CD4-positive, alpha-beta T cell treated with Interferon alpha-2 for 1 hour (primary cell): ENCODE results near the gene TRIP13.

Source experiments
- DNase-seq, 2 donors: peaks; one replicate each; pipeline ENCODE4 v3.0.0-alpha.2; 2020 to 2022

TRIP13 gene

DNA sequence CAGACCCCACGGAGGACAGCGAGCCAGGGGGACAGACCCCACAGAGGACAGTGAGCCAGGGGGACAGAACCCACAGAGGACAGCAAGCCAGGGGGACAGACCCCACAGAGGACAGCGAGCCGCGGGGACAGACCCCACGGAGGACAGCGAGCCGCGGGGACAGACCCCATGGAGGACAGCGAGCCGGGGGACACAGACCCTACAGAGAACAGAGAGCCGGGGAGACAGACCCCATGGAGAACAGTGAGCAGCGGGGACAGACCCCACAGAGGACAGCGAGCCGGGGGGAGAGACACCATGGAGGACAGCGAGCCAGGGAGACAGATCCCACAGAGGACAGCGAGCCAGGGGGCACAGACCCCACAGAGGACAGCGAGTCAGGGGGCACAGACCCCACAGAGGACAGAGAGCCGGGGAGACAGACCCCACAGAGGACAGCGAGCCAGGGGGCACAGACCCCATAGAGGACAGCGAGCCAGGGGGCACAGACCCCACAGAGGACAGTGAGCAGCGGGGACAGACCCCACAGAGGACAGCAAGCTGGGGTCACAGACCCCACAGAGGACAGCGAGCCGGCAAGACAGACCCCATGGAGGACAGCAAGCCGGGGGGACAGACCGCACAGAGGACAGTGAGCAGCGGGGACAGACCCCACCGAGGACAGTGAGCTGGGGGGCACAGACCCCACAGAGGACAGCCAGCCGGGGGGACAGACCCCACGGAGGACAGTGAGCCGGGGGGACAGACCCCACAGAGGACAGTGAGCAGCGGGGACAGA, 37.5 kb upstream of the TRIP13 start:
- no peak for DNase-seq

DNA sequence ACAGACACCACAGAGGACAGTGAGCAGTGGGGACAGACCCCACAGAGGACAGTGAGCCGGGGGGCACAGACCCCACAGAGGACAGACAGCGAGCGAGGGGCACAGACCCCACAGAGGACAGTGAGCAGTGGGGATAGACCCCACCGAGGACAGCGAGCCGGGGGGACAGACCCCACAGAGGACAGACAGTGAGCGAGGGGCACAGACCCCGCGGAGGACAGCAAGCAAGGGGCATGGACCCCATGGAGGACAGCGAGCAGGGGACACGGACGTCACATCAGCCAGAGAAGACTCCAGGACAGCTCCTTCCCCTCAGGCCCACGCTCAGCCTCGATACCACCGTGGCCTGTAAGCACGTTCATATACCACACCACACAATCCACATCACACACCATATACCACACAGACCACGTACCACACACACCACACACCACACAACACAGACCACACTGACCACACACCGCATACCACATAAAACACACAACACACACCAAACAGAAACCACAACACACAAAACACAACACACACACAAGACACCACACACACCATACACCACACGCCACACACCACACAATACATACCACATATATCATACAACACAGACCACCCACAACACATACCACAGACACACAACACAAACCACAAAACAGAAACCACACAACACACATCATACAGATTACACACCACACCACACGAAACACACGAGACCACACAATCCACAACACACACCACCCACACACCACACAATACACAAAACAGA, 36.7 kb upstream of the TRIP13 start:
- DNase-seq: peak in 1 of 2 donors; percentile 16

DNA sequence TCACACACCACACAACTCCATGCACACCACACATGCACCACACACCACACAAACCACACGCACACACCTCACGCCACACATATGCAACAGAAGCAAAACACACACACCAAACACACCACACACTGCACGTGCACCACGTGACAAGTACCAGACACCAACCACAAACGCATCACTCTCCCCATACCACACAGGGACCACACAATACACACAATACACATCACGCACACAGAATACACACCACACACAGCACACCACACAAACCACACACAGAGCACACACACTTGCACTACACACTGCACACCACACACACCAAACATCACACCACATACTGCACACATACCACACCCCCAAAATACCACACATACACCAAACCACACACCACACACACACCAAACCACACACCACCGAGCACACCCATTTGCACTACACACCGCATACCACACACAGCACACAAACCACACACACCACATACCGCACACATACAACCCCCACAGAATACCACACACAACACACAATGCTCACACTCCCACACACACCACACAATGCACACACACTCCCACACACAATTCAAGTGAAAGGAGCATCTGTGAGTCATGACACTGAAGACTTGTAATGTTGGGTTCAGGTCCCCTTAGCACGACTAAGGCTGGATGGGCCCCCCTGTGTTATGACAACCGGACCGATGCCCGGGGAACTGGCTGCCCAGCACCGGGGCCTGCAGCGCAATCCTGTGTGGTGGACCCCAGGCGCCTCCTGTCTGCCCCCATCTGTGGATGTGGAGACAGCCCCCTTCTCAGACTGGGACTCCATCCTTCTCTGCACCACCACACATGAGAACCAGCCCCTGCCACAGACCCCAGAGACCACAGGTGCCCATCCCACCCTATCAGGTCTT, 35.9 kb upstream of the TRIP13 start:
- DNase-seq: peak in 1 of 2 donors; percentile 9

DNA sequence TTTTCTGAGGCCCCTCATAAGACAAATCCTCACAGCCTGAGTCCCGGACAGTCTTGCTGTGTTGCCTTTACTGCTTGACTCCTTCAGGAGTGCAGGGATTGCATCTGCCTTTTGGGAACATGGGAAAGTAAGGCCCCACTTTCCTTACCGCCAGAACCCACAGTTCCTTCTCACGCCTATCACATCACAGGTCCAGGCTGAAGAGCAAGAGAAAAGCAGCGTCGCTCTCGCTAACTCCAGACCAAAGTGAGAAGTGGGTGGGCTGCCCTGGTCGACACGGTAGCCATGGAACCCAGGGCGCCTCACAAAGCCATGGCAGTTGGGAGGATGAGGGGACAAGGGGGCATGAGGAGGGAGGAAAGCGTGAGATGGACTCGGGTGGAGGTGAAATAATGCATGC, 34.0 kb upstream of the TRIP13 start:
- no peak for DNase-seq

DNA sequence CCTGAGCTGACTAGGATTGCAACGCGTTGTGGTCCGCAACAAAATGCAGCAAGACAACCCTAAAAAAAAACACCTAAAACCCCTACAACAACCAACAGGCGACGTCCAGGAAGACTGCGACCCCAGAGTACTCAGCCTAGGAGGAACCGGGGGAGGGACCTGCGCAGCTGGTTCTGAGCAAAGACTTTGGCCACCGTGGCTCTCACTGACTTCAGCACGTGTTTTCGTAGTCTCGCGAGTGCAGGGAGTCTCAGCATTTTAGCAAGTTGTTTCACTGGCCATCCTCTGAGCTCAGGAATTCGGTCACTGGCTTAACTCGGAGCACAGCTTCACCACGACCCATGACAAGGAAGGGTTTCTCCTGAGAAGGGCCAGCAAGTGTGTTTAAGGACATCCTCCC, 33.3 kb upstream of the TRIP13 start:
- DNase-seq: no peak

DNA sequence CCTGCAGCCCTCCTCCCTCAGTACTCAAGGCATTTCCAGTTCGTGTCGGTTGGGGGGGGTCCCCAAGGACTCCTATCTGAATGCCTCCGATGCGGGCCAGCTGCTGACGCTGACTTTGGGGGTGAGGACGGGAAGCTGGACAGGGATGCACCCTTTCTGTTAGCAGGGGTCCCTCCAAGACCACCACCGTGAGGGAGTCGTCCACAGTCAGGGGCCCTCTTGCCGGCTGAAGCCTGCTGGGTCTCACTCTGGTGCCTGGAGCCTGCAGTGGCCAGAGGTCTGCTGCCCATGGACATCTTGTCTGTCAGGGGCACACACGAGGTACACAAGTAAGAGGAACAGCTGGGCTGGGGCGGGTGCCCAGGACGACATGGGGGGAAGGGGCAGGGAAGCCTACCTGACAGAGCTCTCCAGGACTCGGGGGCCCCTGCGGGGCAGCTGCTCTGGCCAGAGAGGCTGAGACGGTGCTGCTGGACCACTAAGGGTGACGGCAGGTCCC, 32.8 kb upstream of the TRIP13 start:
- no peak for DNase-seq

DNA sequence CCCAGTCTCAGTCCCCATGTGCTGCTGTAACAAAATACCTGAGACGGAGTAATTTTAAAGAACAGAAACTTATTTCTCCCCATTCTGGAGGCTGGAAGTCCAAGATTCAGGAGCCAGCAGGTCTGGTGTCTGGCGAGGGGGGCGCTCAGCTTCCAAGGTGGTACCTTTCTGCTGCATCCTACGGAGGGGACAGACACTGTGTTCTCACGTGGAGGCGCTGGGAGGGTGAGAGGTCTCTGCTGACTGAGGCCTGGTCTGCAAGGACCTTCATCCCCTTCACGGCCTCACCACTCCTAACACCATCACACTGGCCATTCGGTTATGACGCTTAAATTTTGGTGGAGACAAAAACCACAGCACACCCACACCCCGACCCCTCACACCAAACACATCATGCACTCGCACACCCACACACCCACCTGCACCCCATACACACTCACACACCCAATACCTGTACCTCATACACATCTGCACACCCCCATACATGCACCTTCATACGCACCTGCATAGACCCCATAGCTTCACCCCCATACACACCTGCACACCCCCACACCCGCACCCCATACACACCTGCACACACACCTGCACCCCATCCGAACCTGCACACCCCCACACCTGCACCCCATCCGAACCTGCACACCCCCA, 32.1 kb upstream of the TRIP13 start:
- no peak for DNase-seq

DNA sequence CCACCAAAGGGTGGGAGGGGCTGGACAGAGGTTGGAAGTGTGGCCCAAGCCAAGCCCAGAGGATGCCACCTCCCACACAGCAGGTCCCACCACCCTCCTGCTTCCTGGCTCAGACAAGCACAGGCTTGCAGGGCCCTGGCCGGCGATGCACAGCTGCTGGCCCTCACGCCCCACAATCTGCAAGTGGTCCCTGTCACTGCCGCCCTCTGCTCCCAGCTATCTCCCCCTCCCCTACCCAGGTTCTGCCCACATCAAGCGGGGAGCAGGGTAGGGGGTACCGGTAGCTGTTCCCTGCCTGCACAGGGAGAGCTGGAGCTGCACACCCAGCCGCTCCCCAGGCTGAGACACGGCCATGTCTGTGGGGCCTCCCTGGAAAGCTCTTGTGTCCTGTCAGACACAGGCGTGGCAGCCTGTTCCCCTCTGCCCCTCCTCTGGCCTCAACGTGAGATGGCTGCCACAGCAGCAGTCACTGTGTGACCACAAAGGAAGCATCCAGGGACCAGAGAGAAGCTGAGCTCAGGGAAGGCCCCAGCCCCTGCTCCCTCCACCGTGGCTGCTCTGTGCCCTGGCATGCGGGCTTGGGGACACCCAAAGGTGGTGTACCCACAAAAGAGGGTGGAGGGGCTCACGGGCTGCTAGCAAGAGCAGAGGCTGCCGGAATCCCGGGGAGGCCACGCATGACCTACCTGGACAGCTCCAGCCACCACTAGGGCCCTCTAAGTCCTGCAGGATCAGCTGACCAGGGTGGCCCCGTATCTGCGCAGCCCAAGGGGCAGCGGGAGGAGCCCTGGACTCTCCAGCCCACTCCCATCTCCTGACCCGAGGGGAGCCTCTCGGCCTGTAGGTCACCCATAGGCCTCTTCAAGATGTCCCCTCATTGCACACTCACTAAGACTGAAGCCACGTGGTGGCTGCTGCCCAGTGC, 31.0 kb upstream of the TRIP13 start:
- no peak for DNase-seq

DNA sequence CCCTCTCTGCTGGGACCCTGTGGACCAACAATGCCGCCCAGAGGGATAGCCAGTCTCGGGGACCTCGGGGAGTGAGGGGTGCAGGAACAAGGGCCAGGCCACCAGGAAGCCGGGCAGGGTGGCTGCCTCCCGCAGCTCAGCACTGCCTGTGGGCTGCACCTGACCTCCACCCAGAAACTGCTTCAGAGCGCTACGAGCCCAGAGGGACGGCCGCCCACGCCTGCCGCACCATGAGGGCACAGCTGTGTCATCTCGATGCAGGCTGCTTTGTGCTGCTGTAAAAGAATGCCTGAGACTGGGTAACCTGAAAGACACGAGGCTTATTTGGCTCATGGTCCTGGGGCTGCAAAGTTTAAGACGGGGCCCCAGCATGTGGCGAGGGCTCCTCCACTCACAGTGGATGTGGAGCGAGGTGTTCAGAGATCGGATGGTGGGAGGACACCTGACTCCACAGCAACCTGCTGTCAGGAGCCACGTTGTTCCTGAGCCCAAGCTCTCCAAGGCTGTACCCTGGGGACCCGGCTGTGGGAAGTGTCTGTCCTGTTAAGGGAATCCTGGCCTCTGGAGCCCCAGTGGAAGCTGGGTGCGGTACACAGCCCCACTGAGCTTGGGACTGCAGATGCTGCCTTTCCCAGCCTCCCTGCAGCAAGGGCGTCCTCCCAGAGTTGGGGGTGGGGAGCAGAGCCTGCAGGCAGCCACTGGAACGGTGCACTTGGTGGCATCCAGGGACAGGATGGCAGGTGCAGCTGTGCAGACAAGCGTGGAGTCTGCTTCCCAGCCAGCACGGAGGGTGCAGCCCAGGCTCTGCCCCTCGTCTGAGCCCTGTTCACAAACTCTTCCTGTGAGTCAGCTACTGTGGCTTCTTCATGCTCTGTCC, 30.1 kb upstream of the TRIP13 start:
- no peak for DNase-seq

DNA sequence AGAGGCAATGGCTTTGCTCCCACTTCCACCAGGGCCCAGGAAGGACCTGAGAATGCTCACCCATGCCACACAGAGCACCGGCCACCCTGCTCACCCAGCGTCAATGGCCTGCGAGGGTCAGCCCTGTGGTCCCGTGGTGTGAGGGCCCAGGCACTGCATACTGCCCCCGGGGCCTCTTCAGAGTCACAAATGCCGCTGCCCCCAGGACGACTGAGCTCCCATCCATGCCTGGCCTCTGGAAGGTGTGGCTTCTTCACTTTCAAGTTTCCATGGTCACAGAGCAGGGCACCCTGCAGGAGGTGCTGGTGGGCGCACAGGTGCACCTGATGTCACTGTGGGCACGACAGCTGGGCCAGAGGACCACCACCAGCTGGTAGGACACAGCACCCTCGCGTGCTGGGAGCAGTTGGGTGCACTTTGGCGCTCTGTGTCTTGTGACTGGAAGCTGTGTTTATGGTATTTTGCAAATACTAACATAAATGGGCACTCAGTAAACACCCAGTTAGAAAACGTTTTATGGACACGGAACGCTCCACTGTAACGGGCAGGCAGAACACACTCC, 29.4 kb upstream of the TRIP13 start:
- DNase-seq: no peak

DNA sequence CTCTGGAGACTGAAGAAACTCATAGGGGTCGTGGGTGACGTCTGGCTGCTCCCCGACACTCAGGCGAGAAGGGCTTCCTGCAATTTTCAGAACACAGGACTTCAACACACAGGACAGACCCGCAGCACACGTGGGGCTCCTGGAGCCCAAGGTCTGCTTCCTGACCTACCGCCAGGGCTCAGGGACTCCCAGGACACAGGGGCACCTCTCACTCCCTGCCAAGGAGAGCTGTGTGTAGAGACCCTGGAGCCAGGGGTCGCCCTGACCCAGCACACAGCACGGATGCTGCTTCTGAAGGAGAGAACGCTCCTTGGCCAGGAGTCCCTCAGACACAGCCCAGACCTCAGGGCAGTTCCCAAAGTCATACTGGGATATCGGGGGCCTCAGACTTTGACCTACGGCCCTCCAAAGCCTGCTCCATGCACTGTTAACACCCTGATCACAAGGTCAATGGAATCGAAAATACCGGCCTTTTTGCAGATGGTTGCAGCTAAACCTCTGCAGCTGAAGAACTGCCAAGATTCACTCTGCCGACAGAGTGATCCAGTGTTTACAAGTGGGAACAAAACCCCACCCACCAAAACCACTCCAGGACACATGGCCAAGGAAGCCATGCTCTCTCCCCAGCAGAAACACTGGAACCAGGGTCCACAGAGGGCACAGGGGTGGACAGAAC, 28.1 kb upstream of the TRIP13 start:
- no peak for DNase-seq

DNA sequence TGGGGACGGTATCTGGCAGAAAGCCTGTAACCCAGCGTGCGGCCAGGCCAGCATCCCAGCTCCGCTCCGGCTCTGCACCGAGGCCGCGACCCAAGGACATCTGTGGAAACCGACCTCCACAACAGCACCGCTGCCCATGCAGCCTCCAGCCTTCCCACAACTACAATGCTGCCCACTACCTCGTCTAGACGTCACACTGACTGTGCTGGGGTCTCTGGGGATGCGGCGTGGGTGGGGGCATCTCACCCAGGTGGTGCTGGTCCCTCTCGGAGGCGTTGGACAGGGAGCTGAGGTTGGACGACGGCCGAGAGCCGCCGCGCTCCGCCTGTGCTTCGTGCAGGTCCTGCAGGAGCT, 27.5 kb upstream of the TRIP13 start:
- DNase-seq: no peak

DNA sequence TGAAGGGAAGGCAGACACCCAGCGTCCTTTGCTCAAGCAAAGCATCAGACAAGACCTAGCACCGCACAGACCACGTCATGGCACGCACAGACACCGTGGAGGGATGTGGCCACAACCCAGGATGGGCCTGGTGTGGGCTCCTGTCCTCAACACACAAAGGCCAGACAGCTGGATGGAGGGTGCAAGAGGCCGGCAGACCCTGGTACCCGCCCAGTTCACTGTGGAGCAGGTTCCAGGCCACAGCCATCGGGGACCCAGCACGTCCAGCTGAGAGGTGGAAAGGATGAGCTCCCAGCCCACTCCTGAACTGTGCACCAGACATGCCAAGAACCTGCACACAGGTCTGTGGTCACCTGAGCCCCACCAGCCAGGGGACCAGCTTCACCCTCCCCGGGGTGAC, 26.9 kb upstream of the TRIP13 start:
- DNase-seq: no peak

DNA sequence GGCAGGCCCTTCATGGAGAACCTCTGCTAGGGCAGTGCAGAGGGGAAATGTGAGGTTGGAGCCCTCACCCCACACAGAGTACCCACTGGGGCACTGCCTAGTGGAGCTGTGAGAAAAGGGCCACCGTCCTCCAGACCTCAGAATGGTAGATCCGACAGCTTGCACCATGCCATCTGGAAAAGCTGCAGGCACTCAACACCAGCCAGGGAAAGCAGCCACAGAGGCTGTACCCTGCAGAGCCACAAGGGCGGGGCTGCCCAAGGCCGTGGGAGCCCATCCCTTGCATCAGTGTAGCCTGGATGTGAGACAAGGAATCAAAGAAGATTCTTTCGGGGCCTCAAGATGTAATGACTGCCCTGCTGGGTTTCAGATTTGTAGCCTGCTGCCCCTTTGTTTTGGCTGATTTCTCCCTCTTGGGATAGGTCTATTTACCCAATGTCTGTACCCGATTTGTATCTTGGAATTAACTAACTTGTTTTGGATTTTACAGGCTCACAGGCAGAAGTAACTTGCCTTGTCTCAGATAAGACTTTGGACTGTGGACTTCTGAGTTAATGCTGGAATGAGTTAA, 25.3 kb upstream of the TRIP13 start:
- no peak for DNase-seq

DNA sequence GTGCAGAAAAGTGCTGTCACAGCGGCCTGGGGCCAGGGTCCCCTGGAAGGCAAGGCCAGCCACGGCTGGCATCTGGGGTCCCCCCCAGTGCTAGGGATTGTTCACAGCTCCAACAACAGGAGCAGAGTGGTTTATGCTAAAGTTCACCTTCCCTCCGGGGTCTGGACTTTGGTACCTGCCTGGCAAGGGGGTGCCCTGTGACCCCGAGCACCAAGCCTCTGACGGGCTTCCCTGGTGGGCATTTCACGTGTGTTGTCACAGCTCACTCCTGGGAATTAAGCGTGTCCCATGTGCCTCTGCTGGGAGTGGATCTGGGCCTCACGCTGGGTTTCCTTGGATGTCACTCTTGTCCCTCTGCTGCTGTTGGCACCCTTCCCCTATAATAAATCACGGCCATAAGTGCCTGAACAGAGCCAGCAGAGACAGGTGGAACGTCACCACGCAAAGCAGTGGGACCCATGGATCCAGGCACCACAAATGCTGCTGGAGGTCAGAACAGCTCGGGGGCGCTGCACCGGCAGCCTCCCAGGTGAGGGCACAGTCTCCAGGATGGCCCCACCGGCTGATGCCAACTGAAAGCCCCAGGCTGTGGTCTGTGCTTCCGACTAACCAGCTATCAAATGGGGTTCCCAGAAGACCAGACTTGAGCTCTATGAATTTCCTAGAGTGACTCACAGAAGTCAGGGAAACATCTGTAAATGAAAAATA, 24.1 kb upstream of the TRIP13 start:
- DNase-seq: no peak

DNA sequence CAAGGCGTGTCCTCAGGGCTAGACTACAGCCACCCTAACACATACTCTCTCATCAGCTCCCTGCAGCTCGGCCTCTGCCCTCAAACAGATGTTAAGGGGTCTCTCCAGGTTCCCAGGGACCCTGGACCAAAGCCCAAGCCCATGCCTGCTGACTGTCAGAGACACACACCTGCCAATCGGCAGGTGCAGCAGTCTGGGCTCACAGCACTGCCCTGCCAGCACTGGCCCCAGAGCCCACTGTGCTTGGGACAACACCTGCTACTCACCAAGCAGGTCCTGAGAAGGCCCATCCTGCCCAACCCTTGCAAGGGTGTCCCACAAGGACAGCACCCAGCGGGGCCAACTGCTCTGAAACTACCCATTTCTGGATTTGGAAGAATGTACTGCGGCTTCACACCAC, 21.7 kb upstream of the TRIP13 start:
- DNase-seq: no peak

DNA sequence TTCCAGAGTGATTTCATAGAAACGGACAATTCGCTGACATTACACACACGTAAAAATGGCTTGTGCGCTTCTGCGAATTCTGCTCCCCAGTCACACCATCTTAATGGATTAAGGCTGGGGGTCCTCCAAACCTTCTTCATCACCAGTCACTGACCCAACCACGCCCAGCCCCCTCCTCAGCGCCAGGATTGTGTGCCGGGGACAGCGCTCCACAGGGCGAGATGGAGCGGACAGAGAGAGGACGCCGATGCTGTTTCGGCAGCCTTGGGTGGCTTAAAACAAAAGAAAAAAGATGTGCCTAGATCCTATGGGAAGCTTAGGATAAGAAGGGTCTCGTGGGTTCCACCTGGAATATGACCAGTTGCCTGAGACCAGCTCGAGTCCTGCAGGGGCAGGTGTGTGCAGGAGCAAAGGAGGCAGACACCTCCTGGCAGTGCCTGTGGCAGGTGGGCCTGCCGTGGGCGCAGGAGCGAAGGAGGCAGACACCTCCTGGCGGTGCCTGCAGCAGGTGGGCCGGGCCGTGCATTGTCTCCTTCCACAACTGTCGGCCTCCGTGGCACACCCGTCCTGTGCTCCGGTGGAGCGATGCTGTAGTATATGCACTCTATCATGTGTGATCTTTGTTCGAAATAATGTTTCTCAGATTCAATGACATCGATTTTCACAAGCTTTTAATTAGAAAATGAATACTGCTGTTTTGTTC, 20.9 kb upstream of the TRIP13 start:
- no peak for DNase-seq

DNA sequence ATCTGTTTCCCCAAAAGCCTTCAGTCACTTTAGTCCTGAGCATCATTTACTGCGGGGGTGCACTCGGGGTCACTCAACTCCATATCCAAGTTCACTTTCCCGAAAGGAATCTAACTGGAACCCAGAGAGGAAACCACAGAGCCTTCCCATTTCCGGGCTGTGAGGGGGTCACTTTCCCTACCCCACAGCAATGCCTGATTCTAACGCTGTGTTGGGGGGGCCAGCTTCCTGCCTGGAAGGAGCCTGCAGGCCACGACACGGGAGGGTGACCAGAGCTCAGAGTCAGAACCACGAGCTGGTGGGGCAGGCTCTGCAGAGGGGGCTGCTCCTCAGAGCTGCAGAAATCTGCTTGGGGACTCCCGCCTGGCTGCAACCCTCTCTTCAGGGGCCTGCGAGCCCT, 20.4 kb upstream of the TRIP13 start:
- DNase-seq: no peak
